ENCODE measurements around the gene TBC1D10A. TPM values are rescaled to one million over a fixed set of nuclear protein-coding genes. Genes with fewer than 3 reads are reported as not detected.

TBC1D10A gene
- total RNA-seq, 2 donors from 2014 or later = 12.1 to 13.7 TPM

DNA sequence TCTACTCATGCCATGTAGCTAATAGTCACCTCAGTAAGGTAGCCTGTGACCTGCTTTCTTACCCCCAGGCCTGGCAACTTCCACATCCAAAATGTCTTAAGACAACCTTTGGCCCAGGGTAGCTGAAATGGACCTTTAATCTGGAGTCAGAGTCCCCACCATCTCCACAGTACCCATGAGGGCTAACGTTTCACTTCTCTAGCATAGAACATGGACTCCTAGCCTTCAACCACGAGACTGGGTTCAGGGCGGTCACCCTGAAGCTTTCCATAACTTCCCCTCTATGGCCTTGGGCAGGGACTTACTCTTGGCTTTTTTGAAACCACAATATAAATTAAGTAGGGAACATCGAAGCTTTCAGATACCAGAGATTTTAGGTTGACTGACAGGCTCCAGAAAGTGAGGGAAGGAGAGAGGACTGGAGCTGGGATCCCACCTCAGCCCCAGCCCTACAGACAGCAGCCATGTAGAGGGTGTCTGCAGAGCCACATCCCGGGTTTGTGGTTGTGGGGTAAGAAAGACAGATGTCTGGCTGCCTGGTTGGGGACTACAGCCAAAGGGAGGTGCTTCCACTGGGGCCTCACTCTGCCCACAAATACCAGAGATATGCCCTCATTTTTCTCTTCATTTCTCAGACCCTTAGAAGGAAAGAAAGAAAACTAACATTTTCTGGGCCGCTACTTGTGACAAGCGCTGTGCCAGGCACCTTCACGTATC, 2.6 kb downstream of the TBC1D10A start:
- H3K4me3 Mint-ChIP-seq = no peak overlapping the region
- no peak overlapping the region for H3K4me3 ChIP-seq (ENCODE audit: low read length)
- DNase-seq = no peak
- H3K27me3 Mint-ChIP-seq (ENCODE audit: insufficient read depth) = no peaks in the 10 kb centered on the region
- peaks cover 7% of the 10 kb centered on the region for H3K4me1 ChIP-seq (ENCODE audit: control insufficient read depth, insufficient read depth, low read length)
- H3K9ac ChIP-seq (ENCODE audit: extremely low read depth, low read length, poor library complexity, severe bottlenecking) = no peak overlapping the region
- 92 to 97% methylated on average over 5 to 8 of the region's 8 CpGs for WGBS, 2 experiments (ENCODE audit: insufficient coverage in 1 of 2, insufficient read length in 1 of 2)
- no peaks in the 10 kb centered on the region for H3K9me3 ChIP-seq (ENCODE audit: control insufficient read depth, low read length)
- H3K27ac ChIP-seq (ENCODE audit: low read depth, low read length) = no peak overlapping the region
- peaks cover 26% of the 10 kb centered on the region for H3K4me1 Mint-ChIP-seq
- H3K36me3 ChIP-seq (ENCODE audit: control insufficient read depth, insufficient read depth, low read length) = peaks cover 3% of the 10 kb centered on the region
- H3K36me3 Mint-ChIP-seq (ENCODE audit: low read depth) = peaks cover 3% of the 10 kb centered on the region
- no peaks in the 10 kb centered on the region for H3K27me3 ChIP-seq (ENCODE audit: control insufficient read depth, insufficient read depth, low read length, poor library complexity, severe bottlenecking)
- TF ChIP-seq, protein P1, sequence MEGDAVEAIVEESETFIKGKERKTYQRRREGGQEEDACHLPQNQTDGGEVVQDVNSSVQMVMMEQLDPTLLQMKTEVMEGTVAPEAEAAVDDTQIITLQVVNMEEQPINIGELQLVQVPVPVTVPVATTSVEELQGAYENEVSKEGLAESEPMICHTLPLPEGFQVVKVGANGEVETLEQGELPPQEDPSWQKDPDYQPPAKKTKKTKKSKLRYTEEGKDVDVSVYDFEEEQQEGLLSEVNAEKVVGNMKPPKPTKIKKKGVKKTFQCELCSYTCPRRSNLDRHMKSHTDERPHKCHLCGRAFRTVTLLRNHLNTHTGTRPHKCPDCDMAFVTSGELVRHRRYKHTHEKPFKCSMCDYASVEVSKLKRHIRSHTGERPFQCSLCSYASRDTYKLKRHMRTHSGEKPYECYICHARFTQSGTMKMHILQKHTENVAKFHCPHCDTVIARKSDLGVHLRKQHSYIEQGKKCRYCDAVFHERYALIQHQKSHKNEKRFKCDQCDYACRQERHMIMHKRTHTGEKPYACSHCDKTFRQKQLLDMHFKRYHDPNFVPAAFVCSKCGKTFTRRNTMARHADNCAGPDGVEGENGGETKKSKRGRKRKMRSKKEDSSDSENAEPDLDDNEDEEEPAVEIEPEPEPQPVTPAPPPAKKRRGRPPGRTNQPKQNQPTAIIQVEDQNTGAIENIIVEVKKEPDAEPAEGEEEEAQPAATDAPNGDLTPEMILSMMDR (conservative IDR thresholded peaks at IDR 0.05) = no peak
- no peaks in the 10 kb centered on the region for H3K9me3 Mint-ChIP-seq
- H3K27ac Mint-ChIP-seq = no peak overlapping the region

DNA sequence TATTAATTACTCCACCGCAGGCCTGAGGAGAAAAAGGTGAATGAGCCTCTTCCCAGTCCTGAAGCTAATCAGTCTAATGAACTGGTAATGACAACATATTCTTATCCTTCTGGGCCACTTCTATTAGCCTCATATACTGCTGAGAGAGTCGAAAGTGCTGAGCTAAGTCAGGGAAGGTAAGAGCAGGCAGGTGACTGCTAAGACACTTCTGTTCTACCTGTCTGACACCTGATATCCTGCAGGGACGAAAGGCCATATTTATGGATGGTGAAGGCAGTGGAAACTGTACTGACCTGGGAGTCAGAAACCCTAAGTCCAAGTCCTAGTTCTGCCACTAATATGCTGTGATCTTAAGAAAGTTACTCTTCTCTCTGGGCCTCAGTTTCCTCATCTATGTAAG, 3.5 kb downstream of the TBC1D10A start:
- WGBS, 2 experiments (ENCODE audit: insufficient coverage in 1 of 2, insufficient read length in 1 of 2) = 90 to 94% methylated on average over 3 of the region's 3 CpGs
- H3K36me3 ChIP-seq (ENCODE audit: control insufficient read depth, insufficient read depth, low read length) = peaks cover 3% of the 10 kb centered on the region
- TF ChIP-seq, protein P1 (conservative IDR thresholded peaks at IDR 0.05) = no peak
- Mint-ChIP-seq H3K4me1 (peaks cover 29% of the 10 kb centered on the region), H3K36me3 (ENCODE audit: low read depth) (peaks cover 3% of the 10 kb centered on the region), H3K9me3 (no peaks in the 10 kb centered on the region), H3K27ac (no peak overlapping the region), H3K27me3 (ENCODE audit: insufficient read depth) (no peaks in the 10 kb centered on the region), H3K4me3 (no peak overlapping the region)
- peaks cover 7% of the 10 kb centered on the region for H3K4me1 ChIP-seq (ENCODE audit: control insufficient read depth, insufficient read depth, low read length)
- no peak overlapping the region for H3K9ac ChIP-seq (ENCODE audit: extremely low read depth, low read length, poor library complexity, severe bottlenecking)
- no peak for DNase-seq
- H3K9me3 ChIP-seq (ENCODE audit: control insufficient read depth, low read length) = no peaks in the 10 kb centered on the region
- H3K4me3 ChIP-seq (ENCODE audit: low read length) = no peak overlapping the region
- H3K27me3 ChIP-seq (ENCODE audit: control insufficient read depth, insufficient read depth, low read length, poor library complexity, severe bottlenecking) = no peaks in the 10 kb centered on the region
- no peak overlapping the region for H3K27ac ChIP-seq (ENCODE audit: low read depth, low read length)

- no peak overlapping the region for H3K4me3 Mint-ChIP-seq
- 93 to 100% methylated on average over 1 to 2 of the region's 2 CpGs for WGBS, 2 experiments (ENCODE audit: insufficient coverage in 1 of 2, insufficient read length in 1 of 2)
- H3K36me3 Mint-ChIP-seq (ENCODE audit: low read depth) = peaks cover 3% of the 10 kb centered on the region
- TF ChIP-seq, protein P1 (conservative IDR thresholded peaks at IDR 0.05) = no peak
- H3K9ac ChIP-seq (ENCODE audit: extremely low read depth, low read length, poor library complexity, severe bottlenecking) = no peak overlapping the region
- H3K36me3 ChIP-seq (ENCODE audit: control insufficient read depth, insufficient read depth, low read length) = peaks cover 3% of the 10 kb centered on the region
- H3K9me3 ChIP-seq (ENCODE audit: control insufficient read depth, low read length) = no peaks in the 10 kb centered on the region
- no peaks in the 10 kb centered on the region for H3K9me3 Mint-ChIP-seq
- H3K27me3 ChIP-seq (ENCODE audit: control insufficient read depth, insufficient read depth, low read length, poor library complexity, severe bottlenecking) = no peaks in the 10 kb centered on the region
- no peak for DNase-seq
- H3K4me3 ChIP-seq (ENCODE audit: low read length) = no peak overlapping the region
- H3K4me1 Mint-ChIP-seq = peaks cover 31% of the 10 kb centered on the region
- no peak overlapping the region for H3K27ac ChIP-seq (ENCODE audit: low read depth, low read length)
- no peak overlapping the region for H3K27ac Mint-ChIP-seq
- H3K4me1 ChIP-seq (ENCODE audit: control insufficient read depth, insufficient read depth, low read length) = peaks cover 11% of the 10 kb centered on the region
- H3K27me3 Mint-ChIP-seq (ENCODE audit: insufficient read depth) = no peaks in the 10 kb centered on the region
Observed at GRCh38 chr22:30321461-30321860, 5.3 kb downstream of the TBC1D10A start.
